IMR-90 (cell line): ENCODE measurements around the gene ACP2. TPM values are rescaled to one million over a fixed set of nuclear protein-coding genes. Genes with fewer than 3 reads are reported as not detected.

Source experiments
- ATAC-seq: fragments of 200-7000 bp; cut with Tn5 transposase; 2 replicates; pipeline ENCODE4 v1.9.1; 2020; ENCODE audit warnings: low read depth, mild to moderate bottlenecking, moderate library complexity
- BruUV-seq: library from RNA; stranded (reverse); fragments of 400-500 nt; replicated peaks from 2 replicates; lab custom pipeline; 2021; lab: Mats Ljungman, UMichigan
- CTCF ChIA-PET: fragments of 300-600 bp; formaldehyde crosslinking; extraction: SDS; loops from one replicate; lab custom pipeline; 2021; ENCODE audit warnings: antibody characterized with exemption; lab: Yijun Ruan, JAX
- POLR2A ChIA-PET: fragments of 300-600 bp; sonication (Branson Sonifier 250); formaldehyde crosslinking; loops from one replicate; lab custom pipeline; 2022; ENCODE audit warnings: antibody characterized with exemption; ENCODE audit not compliant: unreplicated experiment; lab: Charles Lee
- DNase-seq: peaks from one replicate; pipeline ENCODE4 v3.0.0; 2013
- H2AFZ ChIP-seq: replicated peaks from 2 replicates; pipeline ENCODE3; 2013; ENCODE audit warnings: low read length, mild to moderate bottlenecking; ENCODE audit not compliant: poor library complexity
- H2AK5ac ChIP-seq: 2 replicates; pipeline ENCODE4 v1.6.1; 2013; ENCODE audit warnings: low read depth, low read length, inconsistent platforms
- H2AK9ac ChIP-seq: replicated peaks from 2 replicates; pipeline ENCODE3; 2013; ENCODE audit warnings: mild to moderate bottlenecking, low read depth, low read length, moderate library complexity; ENCODE audit not compliant: poor library complexity
- H2BK120ac ChIP-seq: 2 replicates; pipeline ENCODE4 v1.6.1; 2013; ENCODE audit warnings: low read depth, low read length, inconsistent platforms
- H2BK15ac ChIP-seq: 3 replicates; pipeline ENCODE4 v1.6.1; 2013; ENCODE audit warnings: low read depth, low read length, inconsistent platforms
- H2BK20ac ChIP-seq: 2 replicates; pipeline ENCODE4 v1.6.1; 2013; ENCODE audit warnings: low read depth, mild to moderate bottlenecking, inconsistent platforms, low read length, moderate library complexity
- H2BK5ac ChIP-seq: 2 replicates; pipeline ENCODE4 v1.6.1; 2013; ENCODE audit warnings: mild to moderate bottlenecking, low read depth, low read length, inconsistent platforms; ENCODE audit not compliant: poor library complexity, severe bottlenecking
- H3K14ac ChIP-seq: replicated peaks from 2 replicates; pipeline ENCODE4 v1.6.1; 2013; ENCODE audit warnings: low read depth, low read length, inconsistent platforms
- H3K18ac ChIP-seq: 2 replicates; pipeline ENCODE4 v1.6.1; 2013; ENCODE audit warnings: low read depth, low read length, control low read depth
- H3K23ac ChIP-seq: 2 replicates; pipeline ENCODE4 v1.6.1; 2013; ENCODE audit warnings: low read depth, low read length, inconsistent platforms
- H3K27ac ChIP-seq: 2 replicates; pipeline ENCODE4 v1.5.1; 2013; ENCODE audit warnings: mild to moderate bottlenecking, control low read depth, low read length; ENCODE audit not compliant: insufficient read depth
- H3K27me3 ChIP-seq: 2 replicates; pipeline ENCODE4 v1.6.1; 2013; ENCODE audit warnings: low read length; ENCODE audit not compliant: control insufficient read depth, insufficient read depth
- H3K36me3 ChIP-seq: 2 replicates; pipeline ENCODE4 v1.6.1; 2013; ENCODE audit warnings: low read length, mixed read lengths; ENCODE audit not compliant: control insufficient read depth, insufficient read depth
- H3K4ac ChIP-seq: 2 replicates; pipeline ENCODE4 v1.6.1; 2013; ENCODE audit warnings: low read depth, low read length, inconsistent platforms
- H3K4me1 ChIP-seq: 2 replicates; pipeline ENCODE4 v1.6.1; 2013; ENCODE audit warnings: low read length, mixed read lengths; ENCODE audit not compliant: control insufficient read depth, insufficient read depth
- H3K4me2 ChIP-seq: 2 replicates; pipeline ENCODE4 v1.6.1; 2013; ENCODE audit warnings: low read depth, mild to moderate bottlenecking, control low read depth, low read length, moderate library complexity
- H3K4me3 ChIP-seq: 2 replicates; pipeline ENCODE4 v1.5.1; 2013; ENCODE audit warnings: low read depth, mild to moderate bottlenecking, control low read depth, low read length, moderate library complexity; ENCODE audit not compliant: insufficient read depth
- H3K56ac ChIP-seq: 2 replicates; pipeline ENCODE4 v1.6.1; 2013; ENCODE audit warnings: low read length, inconsistent platforms; ENCODE audit not compliant: insufficient read depth; ENCODE audit errors: extremely low read depth
- H3K79me1 ChIP-seq, 2 experiments: 2 replicates each; pipeline ENCODE4 v1.6.1; 2013; ENCODE audit warnings: low read length in 2 of 2, inconsistent platforms in 1 of 2, low read depth in 1 of 2
- H3K9ac ChIP-seq: 2 replicates; pipeline ENCODE4 v1.6.1; 2013; ENCODE audit warnings: low read depth, low read length, control low read depth
- H3K9me1 ChIP-seq: 2 replicates; pipeline ENCODE4 v1.6.1; 2013; ENCODE audit warnings: low read length, inconsistent platforms; ENCODE audit not compliant: insufficient read depth
- H3K9me3 ChIP-seq: 2 replicates; pipeline ENCODE4 v1.6.1; 2013; ENCODE audit warnings: low read length; ENCODE audit not compliant: control insufficient read depth, insufficient read depth
- H4K20me1 ChIP-seq: 2 replicates; pipeline ENCODE4 v1.6.1; 2013; ENCODE audit warnings: low read length, inconsistent platforms; ENCODE audit not compliant: insufficient read depth
- H4K5ac ChIP-seq: 2 replicates; pipeline ENCODE4 v1.6.1; 2013; ENCODE audit warnings: mild to moderate bottlenecking, low read depth, low read length, control low read depth
- H4K8ac ChIP-seq, 2 experiments: 2 replicates each; pipeline ENCODE4 v1.6.1; 2013; ENCODE audit warnings: low read depth in 2 of 2, low read length in 2 of 2, control low read depth in 1 of 2, inconsistent platforms in 1 of 2
- H4K91ac ChIP-seq: 2 replicates; pipeline ENCODE4 v1.6.1; 2013; ENCODE audit warnings: low read depth, low read length, inconsistent platforms; ENCODE audit not compliant: insufficient read depth
- BHLHE40 ChIP-seq: fragments of 150-350 bp; IDR thresholded peaks from 2 replicates; pipeline ENCODE4 v1.6.1; 2016; ENCODE audit warnings: mild to moderate bottlenecking, low read depth, low read length
- CEBPB ChIP-seq: IDR thresholded peaks from 2 replicates; pipeline ENCODE4 v1.6.1; 2012; ENCODE audit warnings: low read depth, low read length, improper control_type of control experiment
- CHD1 ChIP-seq: IDR thresholded peaks from 2 replicates; pipeline ENCODE4 v1.6.1; 2012; ENCODE audit warnings: low read depth, low read length, improper control_type of control experiment
- CTCF ChIP-seq: conservative IDR thresholded peaks from 2 replicates; pipeline ENCODE4 v1.5.1; 2012; ENCODE audit warnings: mild to moderate bottlenecking, low read depth, low read length, improper control_type of control experiment
- ELK1 ChIP-seq: fragments of 150-350 bp; IDR thresholded peaks from 2 replicates; pipeline ENCODE4 v1.6.1; 2016; ENCODE audit warnings: low read depth, mild to moderate bottlenecking, low read length, moderate library complexity, borderline replicate concordance
- FOS ChIP-seq: fragments of 150-350 bp; IDR thresholded peaks from 2 replicates; pipeline ENCODE4 v1.6.1; 2016; ENCODE audit warnings: low read depth, low read length
- MAFK ChIP-seq: IDR thresholded peaks from 2 replicates; pipeline ENCODE4 v1.6.1; 2012; ENCODE audit warnings: low read depth, low read length, improper control_type of control experiment
- MAZ ChIP-seq: IDR thresholded peaks from 2 replicates; pipeline ENCODE4 v1.6.1; 2012; ENCODE audit warnings: low read depth, mild to moderate bottlenecking, low read length, improper control_type of control experiment, moderate library complexity, borderline replicate concordance
- MXI1 ChIP-seq: IDR thresholded peaks from 2 replicates; pipeline ENCODE4 v1.6.1; 2012; ENCODE audit warnings: low read depth, mild to moderate bottlenecking, low read length, moderate library complexity, borderline replicate concordance
- NFE2L2 ChIP-seq: fragments of 150-350 bp; IDR thresholded peaks from 2 replicates; pipeline ENCODE4 v1.6.1; 2016; ENCODE audit warnings: low read depth, mild to moderate bottlenecking, low read length
- POLR2A ChIP-seq: IDR thresholded peaks from 2 replicates; pipeline ENCODE4 v1.6.1; 2012; ENCODE audit warnings: mild to moderate bottlenecking, low read depth, low read length
- RAD21 ChIP-seq: IDR thresholded peaks from 2 replicates; pipeline ENCODE4 v1.6.1; 2012; ENCODE audit warnings: low read length, improper control_type of control experiment
- RCOR1 ChIP-seq: IDR thresholded peaks from 2 replicates; pipeline ENCODE4 v1.6.1; 2012; ENCODE audit warnings: mild to moderate bottlenecking, low read length, improper control_type of control experiment; ENCODE audit not compliant: insufficient replicate concordance
- RFX5 ChIP-seq: IDR thresholded peaks from 2 replicates; pipeline ENCODE4 v1.8.0; 2012; ENCODE audit warnings: low read depth, mild to moderate bottlenecking, low read length, moderate library complexity
- SMC3 ChIP-seq: fragments of 150-350 bp; IDR thresholded peaks from 2 replicates; pipeline ENCODE4 v1.6.1; 2016; ENCODE audit warnings: low read depth, mild to moderate bottlenecking, antibody characterized with exemption, low read length, moderate library complexity
- WGBS, 2 experiments: methylation state at CpG; one replicate each; pipeline versions ENCODE4 v1.1.5 to v1.1.7; 2013; ENCODE audit warnings: missing lambda C conversion rate in 2 of 2; ENCODE audit not compliant: insufficient read length in 1 of 2; ENCODE audit errors: extremely low coverage in 2 of 2; 5-methylcytosine and 5-hydroxymethylcytosine counted together
- dilution Hi-C: fragments of 300-500 bp; cut with HindIII; formaldehyde crosslinking; loops from one replicate; pipeline ENCODE4 v1.14.3; 2018; ENCODE audit warnings: low sequenced_read_pairs; ENCODE audit not compliant: unreplicated experiment
- in situ Hi-C: fragments of 300-500 bp; cut with MboI; formaldehyde crosslinking; loops from 3 replicates; pipeline ENCODE4 v1.14.3; 2019; ENCODE audit warnings: low sequenced_read_pairs, inconsistent platforms, mixed read lengths
- intact Hi-C: fragments of 100-400 bp; cut with micrococcal nuclease; formaldehyde crosslinking; loops from 2 replicates; pipeline ENCODE4 v1.10.0; 2022
- polyA plus RNA-seq, 3 experiments: library from polyadenylated mRNA; depleted of rRNA; stranded (reverse); fragments of >200 nt; gene quantifications; 2 replicates each; pipeline ENCODE4 v1.2.3, GENCODE V29; 2012; ENCODE audit warnings: low replicate concordance in 1 of 3
- total RNA-seq: library from RNA; depleted of rRNA; stranded (reverse); fragments of >200 nt; gene quantifications from 2 replicates; pipeline ENCODE4 v1.2.3, GENCODE V29; 2012
- TF ChIP-seq, protein P1 (sequence below): fragments of 150-350 bp; IDR thresholded peaks from 2 replicates; pipeline ENCODE4 v1.6.1; 2017; ENCODE audit warnings: mild to moderate bottlenecking, antibody characterized with exemption, low read length, low read depth

ACP2 gene
- total and polyA plus RNA-seq, 2 of the 4 experiments (the other 2 are of a cell fraction), result 17.7 to 23.6 TPM

DNA sequence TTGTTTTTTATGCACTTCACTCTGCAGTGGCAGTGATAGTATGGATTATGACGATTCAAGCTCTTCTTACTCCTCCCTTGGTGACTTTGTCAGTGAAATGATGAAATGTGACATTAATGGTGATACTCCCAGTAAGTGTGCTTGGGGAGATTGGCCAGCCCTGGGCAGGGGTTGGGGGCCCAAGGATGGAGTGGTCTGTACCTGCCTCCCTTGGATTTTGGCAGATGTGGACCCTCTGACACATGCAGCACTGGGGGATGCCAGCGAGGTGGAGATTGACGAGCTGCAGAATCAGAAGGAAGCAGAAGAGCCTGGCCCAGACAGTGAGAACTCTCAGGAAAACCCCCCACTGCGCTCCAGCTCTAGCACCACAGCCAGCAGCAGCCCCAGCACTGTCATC, 35.5 kb upstream of the ACP2 start:
- WGBS, 2 experiments, result 80% methylated on average over 1 of the region's 4 CpGs; no CpG with 5 or more reads in 1 of the 2 experiments
- no peak for ATAC-seq
- H4K91ac ChIP-seq, result no peak overlapping the region
- H3K9me1 ChIP-seq, result peaks cover 5% of the 10 kb centered on the region; the same call in 1 of the 2 replicates
- no peak overlapping the region for H3K4ac ChIP-seq
- TF ChIP-seq CHD1 (no peak), CEBPB (no peak), FOS (no peak), POLR2A (no peak), MXI1 (no peak), MAZ (no peak), RAD21 (no peak), RFX5 (no peak), MAFK (no peak), SMC3 (no peak), NFE2L2 (no peak), ELK1 (no peak), RCOR1 (no peak), BHLHE40 (no peak), CTCF (no peak)
- TF ChIP-seq, protein P1, sequence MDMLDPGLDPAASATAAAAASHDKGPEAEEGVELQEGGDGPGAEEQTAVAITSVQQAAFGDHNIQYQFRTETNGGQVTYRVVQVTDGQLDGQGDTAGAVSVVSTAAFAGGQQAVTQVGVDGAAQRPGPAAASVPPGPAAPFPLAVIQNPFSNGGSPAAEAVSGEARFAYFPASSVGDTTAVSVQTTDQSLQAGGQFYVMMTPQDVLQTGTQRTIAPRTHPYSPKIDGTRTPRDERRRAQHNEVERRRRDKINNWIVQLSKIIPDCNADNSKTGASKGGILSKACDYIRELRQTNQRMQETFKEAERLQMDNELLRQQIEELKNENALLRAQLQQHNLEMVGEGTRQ, result no peak
- no peak overlapping the region for H4K5ac ChIP-seq
- H3K4me1 ChIP-seq, result no peaks in the 10 kb centered on the region
- H4K20me1 ChIP-seq, result no peaks in the 10 kb centered on the region
- no peak overlapping the region for H2BK15ac ChIP-seq
- H2AK5ac ChIP-seq, result no peak overlapping the region
- H3K4me2 ChIP-seq, result no peak overlapping the region
- no peak overlapping the region for H2AK9ac ChIP-seq
- H2AFZ ChIP-seq, result no peak overlapping the region
- H3K9me3 ChIP-seq, result no peaks in the 10 kb centered on the region
- no peak overlapping the region for H2BK120ac ChIP-seq
- H3K23ac ChIP-seq, result no peak overlapping the region
- in situ Hi-C loops (no loop called here), intact Hi-C loops (no loop called here), dilution Hi-C loops (no loop called here)
- H3K14ac ChIP-seq, result no peak overlapping the region
- no peaks in the 10 kb centered on the region for H3K27me3 ChIP-seq
- no peak overlapping the region for H4K8ac ChIP-seq
- no peak for DNase-seq
- H3K9ac ChIP-seq, result no peak overlapping the region
- H3K56ac ChIP-seq, result no peak overlapping the region
- BruUV-seq, result no TSS peak
- H3K79me1 ChIP-seq, result 0 out of 4 replicates have a peak, but pooled peaks cover 0 to 2% of the 10 kb centered on the region in 2 experiments
- no peak overlapping the region for H2BK20ac ChIP-seq
- H2BK5ac ChIP-seq, result no peak overlapping the region
- no peak overlapping the region for H3K27ac ChIP-seq
- H3K36me3 ChIP-seq, result peaks cover 66% of the 10 kb centered on the region
- CTCF ChIA-PET, result no interaction called here
- H3K4me3 ChIP-seq, result no peak overlapping the region
- no peak overlapping the region for H3K18ac ChIP-seq
- POLR2A ChIA-PET, result no interaction called here
